Thyroid gland (tissue), 4 donors: Measurements from ENCODE around the gene EAF2. TPM values are rescaled to one million over a fixed set of nuclear protein-coding genes. Genes with fewer than 3 reads are reported as not detected.
A peak's percentile ranks its signal among the peaks of the same experiment; 100 is the strongest.

Experiments
- DNase-seq, 2 donors: peaks; one replicate each; pipeline ENCODE4 v3.0.0-alpha.2; 2019
- H3K27ac ChIP-seq, 3 donors: fragments of 200-600 bp; sonication (generic); 1 replicate in 2 of 3; 2 replicates in 1 of 3; pipeline ENCODE4 v1.5.1; 2016 to 2019; ENCODE audit warnings: mild to moderate bottlenecking in 1 of 3, moderate library complexity in 1 of 3
- H3K27me3 ChIP-seq: fragments of 200-600 bp; sonication (generic); one replicate; pipeline ENCODE4 v1.5.1; 2019
- H3K36me3 ChIP-seq, 2 donors: fragments of 200-600 bp; sonication (generic); one replicate each; pipeline ENCODE4 v1.5.1; 2016 to 2019
- H3K4me1 ChIP-seq, 2 donors: fragments of 200-600 bp; sonication (generic); one replicate each; pipeline ENCODE4 v1.5.1; 2017 to 2019
- H3K4me3 ChIP-seq, 3 donors: fragments of 200-600 bp; sonication (generic); replicated peaks in 1 of 3; 1 replicate in 2 of 3; 2 replicates in 1 of 3; pipeline ENCODE4 v1.5.1; 2016; ENCODE audit warnings: mild to moderate bottlenecking in 1 of 3
- H3K9me3 ChIP-seq: fragments of 200-600 bp; sonication (generic); one replicate; pipeline ENCODE4 v1.5.1; 2017
- POLR2A ChIP-seq, 2 donors: fragments of 450-650 bp; IDR thresholded peaks; one replicate each; pipeline ENCODE4 v1.6.1; 2017; ENCODE audit warnings: antibody characterized with exemption in 2 of 2, mild to moderate bottlenecking in 2 of 2, moderate library complexity in 1 of 2
- WGBS, 2 donors: methylation state at CpG; one replicate each; pipeline ENCODE4 v1.1.5; 2017; 5-methylcytosine and 5-hydroxymethylcytosine counted together
- intact Hi-C: fragments of 100-400 bp; cut with DNase I; formaldehyde crosslinking; loops from one replicate; pipeline ENCODE4 v1.15.1; 2023
- total RNA-seq, 4 donors: library from RNA; depleted of rRNA; stranded (reverse); fragments of >200 nt; gene quantifications; one replicate each; pipeline ENCODE4 v1.2.3, GENCODE V29; 2016
- TF ChIP-seq, protein P1 (sequence below), 6 experiments: fragments of 200-600 bp in 3 of 6; fragments of 450-650 bp in 3 of 6; sonication (generic) in 3 of 6; IDR thresholded peaks; one replicate each; pipeline ENCODE4 v1.5.1; 2016 to 2019; ENCODE audit warnings: antibody characterized with exemption in 6 of 6, mild to moderate bottlenecking in 2 of 6, inconsistent platforms in 1 of 6, moderate library complexity in 1 of 6

EAF2 gene
- total RNA-seq, 4 donors from 2014 or later, result 2.6 to 6.8 (median 4.8) TPM

- H3K4me3 ChIP-seq, result no peak overlapping the region
- H3K36me3 ChIP-seq, result no peaks in the 10 kb centered on the region
- TF ChIP-seq POLR2A (IDR thresholded peaks at IDR 0.05), result no peak
- TF ChIP-seq, protein P1, sequence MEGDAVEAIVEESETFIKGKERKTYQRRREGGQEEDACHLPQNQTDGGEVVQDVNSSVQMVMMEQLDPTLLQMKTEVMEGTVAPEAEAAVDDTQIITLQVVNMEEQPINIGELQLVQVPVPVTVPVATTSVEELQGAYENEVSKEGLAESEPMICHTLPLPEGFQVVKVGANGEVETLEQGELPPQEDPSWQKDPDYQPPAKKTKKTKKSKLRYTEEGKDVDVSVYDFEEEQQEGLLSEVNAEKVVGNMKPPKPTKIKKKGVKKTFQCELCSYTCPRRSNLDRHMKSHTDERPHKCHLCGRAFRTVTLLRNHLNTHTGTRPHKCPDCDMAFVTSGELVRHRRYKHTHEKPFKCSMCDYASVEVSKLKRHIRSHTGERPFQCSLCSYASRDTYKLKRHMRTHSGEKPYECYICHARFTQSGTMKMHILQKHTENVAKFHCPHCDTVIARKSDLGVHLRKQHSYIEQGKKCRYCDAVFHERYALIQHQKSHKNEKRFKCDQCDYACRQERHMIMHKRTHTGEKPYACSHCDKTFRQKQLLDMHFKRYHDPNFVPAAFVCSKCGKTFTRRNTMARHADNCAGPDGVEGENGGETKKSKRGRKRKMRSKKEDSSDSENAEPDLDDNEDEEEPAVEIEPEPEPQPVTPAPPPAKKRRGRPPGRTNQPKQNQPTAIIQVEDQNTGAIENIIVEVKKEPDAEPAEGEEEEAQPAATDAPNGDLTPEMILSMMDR (IDR thresholded peaks at IDR 0.05), result no peak
- intact Hi-C loops, result no loop called here
- DNase-seq, result peak in 1 of 2 donors; percentile 4
- H3K9me3 ChIP-seq, result no peaks in the 10 kb centered on the region
- WGBS, 2 donors, result 73 to 77% methylated on average over 12 of the region's 12 CpGs
- no peaks in the 10 kb centered on the region for H3K4me1 ChIP-seq
- H3K27ac ChIP-seq, result no peak overlapping the region
- H3K27me3 ChIP-seq, result no peaks in the 10 kb centered on the region
Observed at GRCh38 chr3:121914081-121914998, 79.3 kb downstream of the EAF2 start.

DNA sequence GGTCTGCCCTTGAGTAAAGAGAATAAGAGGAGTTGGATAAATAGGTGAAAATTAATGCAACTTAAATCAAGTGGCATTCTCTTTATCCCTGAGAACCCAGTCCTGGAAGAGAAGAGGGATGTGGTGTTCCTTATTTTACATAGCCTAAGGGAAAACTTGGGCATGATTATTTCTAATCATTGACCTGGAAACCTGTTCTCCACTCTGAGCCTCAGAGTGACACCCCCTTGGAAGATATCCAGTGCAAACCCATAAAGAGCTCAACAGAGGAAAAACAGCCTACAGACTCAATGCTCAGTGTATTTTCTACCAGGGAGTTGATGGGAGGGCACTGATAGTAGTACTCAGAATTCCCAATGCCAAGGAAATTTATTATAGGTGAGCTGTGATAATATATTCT, 81.2 kb downstream of the EAF2 start:
- H3K4me1 ChIP-seq, result no peaks in the 10 kb centered on the region
- H3K4me3 ChIP-seq, result no peak overlapping the region
- DNase-seq, result peak; percentile 20 to 29
- H3K27ac ChIP-seq, result no peak overlapping the region
- H3K27me3 ChIP-seq, result no peaks in the 10 kb centered on the region
- no peaks in the 10 kb centered on the region for H3K9me3 ChIP-seq
- intact Hi-C loops, result no loop called here
- TF ChIP-seq, protein P1 (IDR thresholded peaks at IDR 0.05), result no peak
- TF ChIP-seq POLR2A (IDR thresholded peaks at IDR 0.05), result no peak
- H3K36me3 ChIP-seq, result no peaks in the 10 kb centered on the region

- intact Hi-C loops, result no loop called here
- H3K36me3 ChIP-seq, result no peaks in the 10 kb centered on the region
- H3K9me3 ChIP-seq, result no peaks in the 10 kb centered on the region
- H3K4me3 ChIP-seq, result no peak overlapping the region
- no peaks in the 10 kb centered on the region for H3K4me1 ChIP-seq
- whole genome bisulfite sequencing, 2 donors, result 88 to 93% methylated on average over 15 to 19 of the region's 19 CpGs
- no peaks in the 10 kb centered on the region for H3K27me3 ChIP-seq
- DNase-seq, result no peak
- no peak overlapping the region for H3K27ac ChIP-seq
- no peak for TF ChIP-seq POLR2A (IDR thresholded peaks at IDR 0.05)
- TF ChIP-seq, protein P1 (IDR thresholded peaks at IDR 0.05), result no peak
Observed at GRCh38 chr3:121918779-121919483, 83.9 kb downstream of the EAF2 start.

DNA sequence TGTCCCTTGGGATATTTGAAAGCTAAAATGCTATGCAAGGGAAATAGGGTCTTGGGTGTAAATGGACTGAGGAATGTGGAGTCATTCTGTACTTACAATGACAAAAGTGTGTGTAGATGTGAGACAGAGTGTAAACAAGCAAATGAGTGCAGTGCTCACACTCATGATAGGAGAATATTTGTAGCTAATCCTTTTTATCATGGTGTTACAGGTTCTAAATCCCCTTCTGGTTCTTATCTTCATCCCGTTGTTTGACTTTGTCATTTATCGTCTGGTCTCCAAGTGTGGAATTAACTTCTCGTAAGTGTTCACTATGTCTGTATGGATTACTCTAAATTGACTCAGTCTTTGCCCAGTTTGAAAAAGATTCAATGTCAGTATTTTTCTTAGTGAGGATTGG, 89.7 kb downstream of the EAF2 start:
- H3K27me3 ChIP-seq, result no peaks in the 10 kb centered on the region
- DNase-seq, result no peak
- intact Hi-C loops, result no loop called here
- H3K36me3 ChIP-seq, result no peaks in the 10 kb centered on the region
- 79 to 83% methylated on average over 3 of the region's 3 CpGs for WGBS, 2 donors
- no peaks in the 10 kb centered on the region for H3K9me3 ChIP-seq
- no peaks in the 10 kb centered on the region for H3K4me1 ChIP-seq
- H3K4me3 ChIP-seq, result no peak overlapping the region
- H3K27ac ChIP-seq, result no peak overlapping the region
- TF ChIP-seq, protein P1 (IDR thresholded peaks at IDR 0.05), result no peak
- no peak for TF ChIP-seq POLR2A (IDR thresholded peaks at IDR 0.05)

- Histone ChIP-seq H3K27me3 (no peaks in the 10 kb centered on the region), H3K27ac (no peak overlapping the region), H3K36me3 (no peaks in the 10 kb centered on the region), H3K4me1 (no peaks in the 10 kb centered on the region), H3K4me3 (no peak overlapping the region), H3K9me3 (no peaks in the 10 kb centered on the region)
- TF ChIP-seq POLR2A (IDR thresholded peaks at IDR 0.05), result no peak
- TF ChIP-seq, protein P1 (IDR thresholded peaks at IDR 0.05), result no peak
- 47 to 88% methylated on average over 1 of the region's 1 CpG for WGBS, 2 donors
- intact Hi-C loops, result no loop called here
- no peak for DNase-seq
Observed at GRCh38 chr3:121926380-121926779, 91.4 kb downstream of the EAF2 start.
